ENCODE measurements around the gene AATK.
"Not testable (repeated sequence)": the region's sequence is repeated elsewhere in the genome, so short reads cannot be mapped to it uniquely, and the experiment has no call there.

The AATK gene

GRCh38 chr17:81086789-81087551 is 79.1 kb downstream of the AATK start:
- no peak for DNase-seq

DNA sequence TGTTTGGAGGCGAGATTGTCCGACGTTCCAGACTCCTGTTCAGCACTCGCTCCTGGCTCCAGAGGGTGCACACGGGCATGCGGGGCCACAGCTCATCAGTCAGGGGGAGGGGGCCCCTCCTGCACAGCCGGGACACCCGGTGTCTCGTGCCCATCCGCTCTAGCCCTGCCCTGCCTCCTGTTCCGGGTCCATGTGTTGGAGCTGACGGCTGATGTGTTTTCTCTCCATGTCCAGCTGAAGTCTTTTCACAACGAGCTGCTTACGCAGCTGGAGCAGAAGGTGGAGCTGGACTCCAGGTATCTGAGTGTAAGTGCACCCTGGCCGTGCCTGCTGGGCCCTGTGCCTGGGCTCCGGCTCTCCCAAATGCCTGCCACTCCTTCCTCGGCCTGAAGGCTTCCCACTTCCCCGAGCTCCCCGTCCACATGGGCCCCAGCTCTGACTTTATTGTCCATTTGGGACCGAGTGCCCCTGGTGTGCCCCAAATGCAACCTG is 80.6 kb downstream of the AATK start:
- no peak for DNase-seq

DNA sequence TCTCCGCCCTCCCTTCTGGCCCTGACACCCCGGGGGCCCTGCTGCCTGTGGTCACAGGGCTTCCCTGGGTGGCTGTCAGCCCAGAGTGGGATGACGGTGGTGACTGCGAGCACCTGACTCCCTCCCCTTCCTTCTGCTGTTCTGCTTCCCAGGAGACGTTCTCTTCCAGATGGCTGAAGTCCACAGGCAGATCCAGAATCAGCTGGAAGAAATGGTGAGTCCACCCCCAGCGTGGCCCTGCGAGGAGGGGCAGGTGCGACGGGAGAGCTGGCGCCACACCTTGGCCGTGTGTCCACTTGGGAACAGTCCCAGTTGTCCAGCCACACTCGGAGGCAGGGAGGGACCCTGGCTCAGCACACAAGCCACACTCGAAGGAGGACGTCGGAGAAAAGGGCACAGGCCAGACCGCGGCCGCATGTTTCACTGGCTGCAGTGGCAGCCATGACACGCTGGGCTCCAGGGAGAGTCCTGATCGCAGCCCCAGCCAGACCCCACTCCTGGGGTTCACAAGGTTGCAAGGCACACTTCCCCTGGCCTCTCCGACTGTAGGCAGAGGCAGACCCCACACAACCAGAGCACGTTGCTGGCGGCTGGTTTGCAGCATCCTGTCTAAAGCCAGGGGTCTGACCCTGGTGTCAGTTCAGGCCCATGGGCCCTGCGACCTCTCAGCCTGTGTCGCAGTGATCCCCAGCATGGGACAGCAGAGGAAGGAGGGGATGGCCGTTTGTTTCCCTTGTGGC is 81.2 kb downstream of the AATK start:
- no peak for DNase-seq

- no peak for DNase-seq
These were observed 82.8 kb downstream of the AATK start for GRCh38 chr17:81083125-81083765.

DNA sequence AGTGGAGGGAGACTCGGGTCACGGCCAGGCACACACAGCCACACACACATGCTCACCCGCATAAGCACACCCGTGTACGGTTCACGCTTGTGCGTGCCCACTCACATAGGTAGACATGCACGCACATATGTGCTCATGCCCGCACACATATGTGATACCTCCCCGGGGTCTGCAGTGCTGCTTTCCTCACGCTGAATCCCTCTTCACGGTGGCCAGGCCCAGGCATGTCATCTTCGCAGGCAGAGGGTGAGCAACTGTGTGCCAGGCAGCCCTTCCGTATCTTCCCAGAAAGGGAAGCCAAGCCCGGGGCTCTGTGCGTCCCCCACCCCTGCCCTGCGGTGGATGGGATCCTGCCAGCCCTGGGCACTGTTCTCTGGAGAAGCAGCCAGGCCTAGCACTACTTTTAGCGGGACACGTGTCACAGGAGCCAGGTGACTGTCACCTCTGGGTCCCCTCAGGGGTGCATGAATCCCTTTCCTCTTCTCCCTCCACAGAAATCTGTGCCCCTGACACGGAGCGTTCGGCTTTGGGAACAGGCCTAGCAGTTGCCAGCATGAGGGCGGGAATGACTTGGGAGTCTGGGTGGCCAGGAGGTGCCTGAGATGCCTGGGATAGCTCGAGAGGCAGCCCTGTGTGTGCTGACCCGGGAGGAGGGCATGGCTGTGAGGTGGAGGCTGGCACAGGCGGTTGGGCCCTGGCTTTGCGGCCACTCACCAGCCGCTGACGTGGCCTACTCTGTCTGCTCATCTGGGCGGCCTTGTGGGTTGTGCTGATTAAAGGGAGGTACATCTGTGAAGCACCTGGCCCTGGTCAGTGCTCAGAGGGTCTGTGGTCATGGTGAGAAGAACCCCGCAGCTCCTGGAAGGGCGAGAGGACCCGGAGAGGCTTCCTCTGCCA is 83.6 kb downstream of the AATK start:
- no peak for DNase-seq

DNA sequence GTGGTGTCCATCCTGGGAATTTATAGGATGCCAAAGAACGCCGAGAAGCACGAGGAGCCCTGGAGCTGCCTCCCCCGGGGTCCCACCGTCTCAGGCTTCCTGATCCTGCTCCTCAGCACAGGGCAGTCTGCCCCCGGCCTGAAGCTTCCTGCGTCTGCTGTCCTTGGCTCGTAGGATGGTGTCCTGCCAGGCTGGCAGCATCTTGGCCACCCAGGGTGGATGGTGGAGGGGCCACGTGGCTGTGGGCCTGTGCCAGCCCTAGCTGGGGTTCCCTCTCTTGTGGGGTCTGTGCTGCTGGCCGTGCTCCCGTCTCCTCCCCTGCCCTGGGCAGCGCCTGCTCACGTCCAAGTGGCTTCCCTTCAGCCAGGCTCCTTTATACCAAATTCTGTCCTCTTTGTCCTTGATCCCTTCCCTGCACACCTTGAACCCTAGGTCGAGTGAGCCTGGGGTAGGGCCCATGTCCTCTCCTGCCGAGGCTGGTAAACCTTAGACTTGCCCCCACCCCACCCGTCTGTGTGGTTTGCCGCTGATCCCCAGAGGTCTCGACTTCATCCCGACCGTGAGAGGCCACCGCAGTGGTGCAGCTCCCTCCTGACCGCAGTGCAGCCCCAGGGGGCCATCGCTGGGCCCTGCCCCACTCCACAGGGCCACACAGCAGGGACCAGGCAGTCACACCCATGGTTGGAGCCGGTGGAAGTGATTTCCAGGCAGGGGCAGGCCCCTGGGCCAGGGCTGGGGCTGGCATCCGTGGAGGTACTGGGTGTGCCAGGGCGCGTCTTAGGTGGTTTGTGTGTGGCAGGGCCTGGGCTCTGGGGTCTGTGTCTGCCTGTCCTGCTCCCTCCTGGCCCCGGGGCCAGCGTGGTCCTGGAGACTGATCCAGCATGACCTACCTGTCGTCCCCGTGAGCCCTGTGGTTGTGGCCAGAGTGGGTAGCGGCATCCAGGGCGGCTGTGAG is 84.5 kb downstream of the AATK start:
- no peak for DNase-seq

DNA sequence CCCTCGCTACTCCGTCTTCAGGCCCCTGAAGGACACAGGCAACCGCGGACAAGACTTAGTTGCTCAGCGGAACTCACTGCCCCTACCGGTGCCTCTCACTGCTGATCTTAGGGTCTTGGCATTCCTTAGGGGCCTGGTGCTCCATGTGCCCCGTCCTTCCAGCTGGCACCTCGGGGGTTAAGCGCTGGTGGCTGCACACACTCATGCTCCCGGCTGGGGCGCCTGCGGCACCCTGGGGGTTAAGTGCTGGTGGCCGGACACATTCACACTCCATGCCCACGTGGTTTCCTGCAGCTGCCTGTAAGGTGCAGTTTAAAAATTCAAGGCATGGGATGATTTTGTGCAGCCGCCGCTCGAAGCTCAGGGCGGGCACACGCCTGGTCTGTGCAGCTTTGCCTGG is 86.0 kb downstream of the AATK start:
- DNase-seq: no peak

GRCh38 chr17:81078026-81078913 is 87.8 kb downstream of the AATK start:
- not testable (repeated sequence) for DNase-seq

DNA sequence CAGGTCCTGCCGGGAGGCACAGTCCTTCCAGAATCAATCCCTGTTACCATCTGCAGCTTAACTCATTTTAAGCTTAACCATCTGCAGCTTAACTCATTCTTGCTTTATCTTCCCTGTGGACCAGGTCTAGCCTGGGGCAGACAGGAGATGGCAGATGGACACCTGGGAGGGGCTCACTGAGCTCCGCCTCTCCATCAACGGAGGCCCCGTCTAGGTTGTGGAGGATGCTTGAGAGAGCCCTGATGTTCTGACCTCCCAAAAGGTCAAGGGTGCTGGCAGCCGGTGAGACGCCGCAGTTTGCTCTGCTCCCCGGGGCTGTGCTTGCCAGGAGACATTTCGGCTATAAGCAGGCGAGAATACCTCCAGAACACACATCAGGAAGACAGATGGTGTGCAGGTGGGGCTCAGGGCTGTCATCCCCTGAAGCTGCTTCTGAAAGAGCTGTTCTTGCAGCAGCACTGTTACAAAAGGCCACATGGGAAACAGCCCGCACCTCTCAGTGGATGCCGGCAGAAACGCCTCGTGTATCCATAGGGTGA is 89.8 kb downstream of the AATK start:
- DNase-seq: no peak

DNA sequence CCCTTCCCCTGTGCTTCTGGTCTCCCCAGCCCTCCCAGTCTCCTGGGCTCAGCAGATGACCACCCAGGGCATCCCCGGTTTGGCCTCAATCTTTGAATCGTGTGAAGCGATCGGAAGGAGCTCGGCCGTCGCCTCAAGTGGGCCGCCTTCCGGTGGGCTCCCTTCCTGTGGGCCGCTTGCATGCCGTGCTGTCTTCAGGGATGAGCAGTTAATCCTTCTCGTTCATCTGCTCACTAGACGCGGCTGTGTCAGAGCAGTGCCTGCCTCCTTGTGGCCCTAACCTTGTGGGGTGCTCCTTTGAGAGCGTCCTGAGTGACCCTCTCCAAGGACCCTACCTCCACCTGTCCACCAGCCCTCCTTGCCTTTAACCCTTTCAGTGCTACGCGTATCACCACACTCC is 90.7 kb downstream of the AATK start:
- DNase-seq: no peak

DNA sequence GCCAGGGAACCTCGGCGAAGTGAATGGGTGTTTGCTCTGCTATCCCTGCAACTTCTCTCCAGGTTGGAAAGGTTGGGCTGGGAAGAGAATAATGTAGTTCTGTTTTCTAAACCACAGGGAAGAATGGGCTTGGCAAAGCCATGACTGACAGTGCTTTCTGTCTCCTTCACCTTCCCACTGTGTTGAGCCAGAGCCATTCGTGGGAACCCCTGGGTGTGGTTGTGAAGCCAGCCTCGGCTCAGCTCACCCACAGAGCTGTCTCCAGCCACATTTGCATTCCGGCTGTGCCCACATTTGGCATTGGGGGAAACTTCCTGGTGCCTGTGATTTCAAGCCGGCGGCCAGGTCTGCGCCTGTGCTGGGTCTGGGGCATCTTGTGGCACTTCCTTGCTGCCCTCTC is 91.1 kb downstream of the AATK start:
- DNase-seq: no peak

DNA sequence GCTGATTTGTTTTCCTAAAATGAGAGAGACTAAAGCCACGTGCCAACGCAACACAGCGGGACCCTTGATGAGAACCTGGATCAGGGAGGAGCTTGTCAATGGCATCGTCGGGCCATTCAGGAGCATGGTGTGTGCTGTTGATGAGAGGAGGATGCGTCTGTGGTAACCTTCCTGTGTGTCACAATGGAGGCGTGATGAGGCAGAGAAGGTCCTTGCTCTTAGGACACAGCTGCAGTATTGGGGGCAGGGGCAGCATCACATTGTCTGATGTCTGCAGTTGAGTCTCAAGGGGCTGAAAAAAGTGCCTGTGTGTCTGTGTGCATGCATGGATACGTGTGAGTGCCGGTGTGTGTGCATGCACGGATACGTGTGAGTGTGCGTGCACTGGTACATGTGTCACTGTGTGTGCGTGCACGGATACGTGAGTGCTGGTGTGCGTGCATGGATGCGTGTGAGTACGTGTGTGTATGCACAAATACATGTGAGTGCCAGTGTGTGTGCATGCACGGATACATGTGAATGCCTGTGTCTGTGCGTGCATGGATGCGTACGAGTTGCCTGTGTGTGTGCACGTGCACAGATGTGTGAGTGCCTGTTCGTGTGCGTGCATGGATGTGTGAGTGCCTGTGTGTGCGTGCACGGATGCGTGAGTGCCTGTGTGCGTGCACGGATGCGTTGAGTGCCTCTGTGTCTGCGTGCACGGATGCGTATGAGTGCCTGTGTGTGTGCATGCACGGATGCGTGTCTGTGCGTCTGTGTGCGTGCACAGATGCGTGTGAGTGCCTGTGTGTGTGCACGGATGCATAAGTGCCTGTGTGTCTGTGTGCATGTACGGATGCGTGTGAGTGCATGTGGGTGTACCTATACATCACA is 91.8 kb downstream of the AATK start:
- no peak for DNase-seq

DNA sequence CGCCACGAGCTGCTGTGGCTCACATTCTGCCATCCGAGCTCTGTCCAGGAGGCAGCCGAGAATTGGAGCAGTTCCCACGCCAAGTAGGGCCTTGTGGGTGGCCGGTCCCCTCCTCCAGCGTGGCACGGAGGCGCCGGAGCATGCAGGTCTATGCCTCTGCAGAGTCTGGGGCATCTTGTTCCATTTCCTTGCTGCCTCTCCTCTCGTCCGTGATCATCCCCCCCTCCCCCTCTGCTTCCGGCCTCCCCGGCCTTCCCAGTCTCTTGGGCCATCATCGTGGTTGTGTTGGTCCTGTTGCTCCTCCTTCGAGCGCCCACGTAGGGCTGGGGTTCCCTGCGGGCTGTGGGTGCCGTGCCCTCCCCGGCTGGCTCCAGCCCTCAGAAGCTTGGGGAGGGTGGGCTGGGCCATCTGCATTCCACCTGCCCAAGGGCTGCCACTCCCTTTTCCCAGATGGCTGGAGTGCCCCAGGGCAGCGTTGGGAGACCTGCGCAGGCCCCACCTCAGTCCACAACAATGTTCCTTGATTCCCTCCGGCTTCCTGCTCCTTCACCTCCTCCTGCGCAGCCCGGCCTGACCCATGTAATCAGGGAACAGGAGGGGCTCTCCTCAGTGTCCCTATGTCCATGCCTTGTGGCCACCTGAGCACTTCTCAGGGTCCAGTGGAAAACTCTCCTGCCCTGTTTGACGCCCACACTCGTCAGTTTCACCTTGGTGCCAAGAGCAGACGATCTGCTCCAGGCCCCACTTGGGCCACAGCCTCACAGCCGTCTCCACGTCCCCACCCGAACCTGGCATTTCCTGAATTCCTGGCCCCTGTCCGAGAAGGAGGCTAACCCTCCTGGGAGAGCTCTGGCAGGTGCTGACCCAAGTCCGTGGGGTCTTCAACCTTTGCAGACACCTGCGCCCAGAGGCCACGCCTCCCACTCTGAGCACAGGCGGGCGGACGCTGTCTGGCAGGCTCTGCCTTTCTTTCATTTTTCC is 94.0 kb downstream of the AATK start:
- DNase-seq: no peak

- DNase-seq: no peak
These were observed 95.3 kb downstream of the AATK start for GRCh38 chr17:81070541-81071246.

DNA sequence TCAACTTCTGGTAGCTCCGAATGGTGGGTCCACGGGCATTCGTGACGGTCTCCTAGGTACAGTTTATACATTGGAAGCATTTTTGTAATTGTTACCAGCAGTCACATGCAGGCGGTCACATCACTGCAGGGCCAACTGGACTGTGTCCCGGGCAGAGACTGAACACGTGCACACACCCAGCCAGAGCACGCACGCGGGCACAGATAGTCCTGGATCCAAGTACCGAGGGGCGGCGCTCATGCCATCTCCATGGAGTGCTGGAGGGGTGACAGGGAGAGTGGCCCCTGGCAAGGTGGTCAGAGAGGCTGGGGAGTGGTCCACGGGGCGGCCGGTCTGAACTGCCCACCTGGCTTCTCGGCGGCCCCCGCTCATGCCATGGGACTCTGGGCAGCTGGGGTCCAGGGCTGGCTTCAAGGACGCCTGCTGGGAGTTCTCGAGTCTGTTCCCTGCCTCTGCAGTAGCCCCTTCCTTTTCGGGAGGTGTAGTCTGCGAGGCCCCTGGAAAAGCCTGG is 96.8 kb downstream of the AATK start:
- no peak for DNase-seq

GRCh38 chr17:81068411-81069134 is 97.4 kb downstream of the AATK start:
- no peak for DNase-seq
